ENCODE results near the gene FAIM2.
A peak's percentile ranks its signal among the peaks of the same experiment; 100 is the strongest.

Gene FAIM2

DNA sequence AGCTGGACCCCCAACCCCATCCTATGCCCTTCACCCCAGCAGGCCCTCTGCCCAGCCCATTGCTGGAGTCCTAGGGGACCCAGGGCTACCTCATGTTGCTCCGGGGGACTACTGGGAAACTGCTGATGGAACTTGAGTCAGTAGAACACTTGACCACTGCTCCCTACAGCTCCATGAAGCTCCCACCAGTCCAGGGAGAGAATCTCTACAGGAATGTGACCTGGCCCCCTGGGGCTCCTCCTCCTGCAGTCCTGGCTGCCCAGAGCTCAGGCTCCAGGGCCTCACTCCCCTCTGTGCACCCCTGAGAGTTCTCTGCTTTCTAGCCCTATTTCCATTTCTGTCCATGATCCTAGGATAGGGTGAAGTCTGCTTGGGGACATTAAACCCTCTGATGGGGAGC, 36.0 kb upstream of the FAIM2 start:
- H3K4me3 ChIP-seq (ENCODE audit: low read depth, low read length): no peak overlapping the region
- in situ Hi-C loops (cut with HindIII; ENCODE audit: low sequenced_read_pairs): loop anchor here (5.0 kb wide), 1 partner anchor 47 kb away; no protein-coding TSS in a partner anchor
- TF ChIP-seq, protein P1, sequence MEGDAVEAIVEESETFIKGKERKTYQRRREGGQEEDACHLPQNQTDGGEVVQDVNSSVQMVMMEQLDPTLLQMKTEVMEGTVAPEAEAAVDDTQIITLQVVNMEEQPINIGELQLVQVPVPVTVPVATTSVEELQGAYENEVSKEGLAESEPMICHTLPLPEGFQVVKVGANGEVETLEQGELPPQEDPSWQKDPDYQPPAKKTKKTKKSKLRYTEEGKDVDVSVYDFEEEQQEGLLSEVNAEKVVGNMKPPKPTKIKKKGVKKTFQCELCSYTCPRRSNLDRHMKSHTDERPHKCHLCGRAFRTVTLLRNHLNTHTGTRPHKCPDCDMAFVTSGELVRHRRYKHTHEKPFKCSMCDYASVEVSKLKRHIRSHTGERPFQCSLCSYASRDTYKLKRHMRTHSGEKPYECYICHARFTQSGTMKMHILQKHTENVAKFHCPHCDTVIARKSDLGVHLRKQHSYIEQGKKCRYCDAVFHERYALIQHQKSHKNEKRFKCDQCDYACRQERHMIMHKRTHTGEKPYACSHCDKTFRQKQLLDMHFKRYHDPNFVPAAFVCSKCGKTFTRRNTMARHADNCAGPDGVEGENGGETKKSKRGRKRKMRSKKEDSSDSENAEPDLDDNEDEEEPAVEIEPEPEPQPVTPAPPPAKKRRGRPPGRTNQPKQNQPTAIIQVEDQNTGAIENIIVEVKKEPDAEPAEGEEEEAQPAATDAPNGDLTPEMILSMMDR (IDR thresholded peaks at IDR 0.05; ENCODE audit: low read depth, low read length, missing control alignments): no peak
- DNase-seq (ENCODE audit: low read depth): no peak

DNA sequence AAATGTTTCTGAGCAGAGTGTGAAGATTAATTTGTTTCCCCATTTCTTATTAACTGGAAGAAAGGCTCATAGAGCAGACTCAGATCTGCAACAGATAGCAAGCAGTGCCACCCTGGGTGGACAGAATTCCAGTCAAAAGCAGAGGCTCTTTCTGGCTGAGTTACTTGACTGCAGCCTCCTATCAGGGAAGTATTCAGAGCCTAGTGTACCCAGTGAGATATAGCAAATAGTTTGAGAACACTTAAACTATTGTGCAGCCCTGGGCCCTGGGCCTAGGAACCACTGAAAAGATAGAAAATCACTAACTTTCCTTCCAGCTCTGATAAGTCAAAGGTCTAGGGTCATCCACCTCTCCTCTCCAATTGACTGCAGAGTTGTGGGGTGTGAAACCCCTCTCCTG, 35.6 kb upstream of the FAIM2 start:
- no peak overlapping the region for H3K4me3 ChIP-seq (ENCODE audit: low read depth, low read length)
- in situ Hi-C loops (cut with HindIII; ENCODE audit: low sequenced_read_pairs): no loop called here
- TF ChIP-seq, protein P1 (IDR thresholded peaks at IDR 0.05; ENCODE audit: low read depth, low read length, missing control alignments): no peak
- DNase-seq (ENCODE audit: low read depth): no peak

DNA sequence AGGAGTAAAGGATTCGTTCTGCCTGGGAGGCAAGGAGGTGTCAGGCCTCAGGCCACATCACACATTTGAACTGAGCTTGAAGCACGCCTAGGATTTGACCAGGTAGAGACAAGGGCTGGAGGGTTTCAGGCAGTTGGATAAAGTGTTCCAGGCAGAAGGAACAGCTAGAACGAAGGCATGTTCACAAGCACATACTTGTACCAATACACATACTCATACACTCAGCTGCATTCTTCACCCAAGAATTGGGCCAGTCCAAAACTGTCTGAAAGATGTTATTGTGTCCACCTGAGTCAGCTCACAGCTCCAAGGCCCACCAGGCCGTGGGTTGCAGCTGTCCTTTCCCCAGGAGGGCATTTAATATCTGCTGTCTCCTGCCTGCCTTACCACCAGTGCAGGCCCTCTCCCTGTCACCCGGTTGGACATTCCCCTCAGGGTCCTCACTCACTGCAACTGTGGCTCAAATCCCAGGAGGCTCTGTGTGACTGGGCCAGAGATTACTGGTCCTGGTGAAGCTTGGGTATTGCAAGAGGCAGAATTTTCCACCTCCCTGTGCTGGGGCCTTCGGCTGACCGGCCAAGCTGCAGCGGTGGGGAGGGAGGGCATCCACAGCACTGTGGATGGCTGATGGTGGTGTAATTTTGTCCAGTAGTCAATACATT, 34.1 kb upstream of the FAIM2 start:
- in situ Hi-C loops (cut with HindIII; ENCODE audit: low sequenced_read_pairs): no loop called here
- no peak overlapping the region for H3K4me3 ChIP-seq (ENCODE audit: low read depth, low read length)
- no peak for DNase-seq (ENCODE audit: low read depth)

DNA sequence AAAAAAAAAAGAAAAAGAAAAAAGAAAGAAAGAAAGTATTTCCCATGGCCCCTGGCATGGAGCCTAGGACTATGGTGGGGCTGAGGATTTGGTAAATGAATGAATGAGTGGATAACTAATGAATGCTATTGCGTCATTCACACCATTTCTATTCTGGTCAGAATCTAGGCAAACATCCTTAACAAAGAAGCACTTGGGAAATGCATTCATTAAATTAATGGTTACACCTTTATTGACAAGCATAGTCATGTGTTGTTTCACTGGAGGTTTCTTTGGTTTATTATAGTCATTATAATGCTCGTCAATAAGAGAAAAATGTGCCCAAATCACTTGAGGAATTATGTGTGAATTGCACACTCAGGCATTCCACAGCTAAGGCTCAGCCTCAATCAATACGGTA, 33.2 kb upstream of the FAIM2 start:
- H3K4me3 ChIP-seq (ENCODE audit: low read depth, low read length): no peak overlapping the region
- TF ChIP-seq, protein P1 (IDR thresholded peaks at IDR 0.05; ENCODE audit: low read depth, low read length, missing control alignments): no peak
- in situ Hi-C loops (cut with HindIII; ENCODE audit: low sequenced_read_pairs): no loop called here
- no peak for DNase-seq (ENCODE audit: low read depth)

More for the DNA sequence above, 34.1 kb upstream of the FAIM2 start:
- TF ChIP-seq, protein P1 (IDR thresholded peaks at IDR 0.05; ENCODE audit: low read depth, low read length, missing control alignments): no peak

DNA sequence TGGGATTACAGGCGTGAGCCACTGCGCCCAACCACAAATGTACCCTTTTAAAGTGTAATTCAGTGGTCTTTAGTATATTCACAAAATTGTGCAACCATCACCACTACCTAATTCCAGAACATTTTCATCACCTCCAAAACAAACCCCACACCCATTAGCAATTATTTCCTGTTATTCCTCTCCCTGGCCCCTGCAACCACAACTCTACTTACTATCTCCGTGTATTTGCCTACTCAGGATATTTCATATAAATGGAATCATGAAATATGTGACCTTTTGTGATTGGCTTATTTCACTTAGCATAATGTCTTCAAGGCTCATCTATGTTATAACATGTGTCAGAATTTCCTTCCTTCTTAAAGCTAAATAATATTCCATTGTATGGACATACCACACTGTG, 30.8 kb upstream of the FAIM2 start:
- TF ChIP-seq, protein P1 (IDR thresholded peaks at IDR 0.05; ENCODE audit: low read depth, low read length, missing control alignments): no peak
- in situ Hi-C loops (cut with HindIII; ENCODE audit: low sequenced_read_pairs): no loop called here
- no peak for DNase-seq (ENCODE audit: low read depth)

DNA sequence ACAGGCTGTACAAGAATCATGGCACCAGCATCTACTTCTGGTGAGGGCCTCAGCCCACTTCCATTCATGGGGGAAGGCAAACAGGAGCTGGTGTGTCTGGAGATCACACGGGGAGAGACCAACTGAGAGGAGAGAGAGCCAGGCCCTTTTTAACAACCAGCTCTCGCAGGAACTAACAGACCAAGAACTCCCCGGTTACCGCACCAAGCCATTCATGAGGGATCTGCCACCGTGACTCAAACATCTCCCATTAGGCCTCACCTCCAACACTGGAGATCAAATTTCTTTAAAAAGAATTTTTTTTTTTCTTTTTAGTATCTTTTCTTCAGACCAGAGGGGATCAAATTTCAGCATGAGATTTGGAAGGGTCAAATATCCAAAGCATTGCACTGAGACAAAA, 30.1 kb upstream of the FAIM2 start:
- in situ Hi-C loops (cut with HindIII; ENCODE audit: low sequenced_read_pairs): no loop called here
- DNase-seq (ENCODE audit: low read depth): peak; percentile 22
- no peak overlapping the region for H3K4me3 ChIP-seq (ENCODE audit: low read depth, low read length)
- TF ChIP-seq, protein P1 (IDR thresholded peaks at IDR 0.05; ENCODE audit: low read depth, low read length, missing control alignments): no peak

More for the DNA sequence above, 30.8 kb upstream of the FAIM2 start:
- no peak overlapping the region for H3K4me3 ChIP-seq (ENCODE audit: low read depth, low read length)

Measured in astrocyte of the cerebellum (primary cell).